A549 (cell line): ENCODE results near the gene TWIST1. TPM values are rescaled to one million over a fixed set of nuclear protein-coding genes. Genes with fewer than 3 reads are reported as not detected.

Experiments
- ATAC-seq, 2 experiments: fragments of 200-7000 bp in 1 of 2; fragments of >200 bp in 1 of 2; cut with Nextera tagmentation in 1 of 2; cut with Tn5 transposase in 1 of 2; 3 replicates each; pipeline versions ENCODE4 v1.8.0 to v1.9.1; 2018 to 2020; ENCODE audit warnings: mild to moderate bottlenecking in 1 of 2, moderate library complexity in 1 of 2
- CTCF ChIA-PET: fragments of 300-600 bp; sonication (Branson Sonifier 250); formaldehyde crosslinking; extraction: SDS; loops from one replicate; lab custom pipeline; 2021; ENCODE audit warnings: antibody characterized with exemption, inconsistent platforms; lab: Yijun Ruan, JAX
- POLR2A ChIA-PET: fragments of 350-600 bp; formaldehyde crosslinking; extraction: SDS; loops from one replicate; lab custom pipeline; 2021; ENCODE audit warnings: antibody characterized with exemption, inconsistent platforms; lab: Yijun Ruan, JAX
- DNase-seq, 2 experiments: peaks; one replicate each; pipeline versions ENCODE4 v3.0.0 to v3.0.0-alpha.2; 2011 to 2016; ENCODE audit warnings: low read depth in 1 of 2, low spot score in 1 of 2
- FAIRE-seq: peaks from 2 replicates; lab custom pipeline; 2011; peaks lifted over from hg19 to GRCh38; lab: Jason Lieb, UNC
- H3K27ac ChIP-seq, 2 experiments: fragments of >200 bp; sonication (Bioruptor Twin); formaldehyde crosslinking; 3 replicates each; pipeline ENCODE4 v1.5.1; 2016 to 2017
- H3K4me1 ChIP-seq: fragments of >200 bp; sonication (Bioruptor Twin); formaldehyde crosslinking; 3 replicates; pipeline ENCODE4 v1.6.1; 2016
- H3K4me2 ChIP-seq: fragments of >200 bp; sonication (Bioruptor Twin); formaldehyde crosslinking; 3 replicates; pipeline ENCODE4 v1.6.1; 2016
- H3K4me3 ChIP-seq: fragments of >200 bp; sonication (Bioruptor Twin); formaldehyde crosslinking; 3 replicates; pipeline ENCODE4 v1.5.1; 2016
- H3K9me3 ChIP-seq: fragments of >200 bp; sonication (Bioruptor Twin); formaldehyde crosslinking; 3 replicates; pipeline ENCODE4 v1.6.1; 2016
- BCL3 ChIP-seq: fragments of >200 bp; sonication (Bioruptor Twin); formaldehyde crosslinking; IDR thresholded peaks from 3 replicates; pipeline ENCODE4 v1.6.1; 2016
- BHLHE40 ChIP-seq: IDR thresholded peaks from 2 replicates; pipeline ENCODE4 v1.6.1; 2012; ENCODE audit warnings: low read depth, low read length, inconsistent platforms
- CBX8 ChIP-seq: fragments of 200-600 bp; sonication (generic); IDR thresholded peaks from 2 replicates; pipeline ENCODE4 v1.6.1; 2016
- CHD2 ChIP-seq: fragments of 150-350 bp; IDR thresholded peaks from 2 replicates; pipeline ENCODE4 v1.6.1; 2014; ENCODE audit warnings: low read length; ENCODE audit not compliant: partially characterized antibody
- E2F6 ChIP-seq: IDR thresholded peaks from 2 replicates; pipeline ENCODE4 v1.6.1; 2012; ENCODE audit warnings: low read depth, borderline replicate concordance
- EP300 ChIP-seq, 2 experiments: fragments of >200 bp; sonication (Bioruptor Twin); formaldehyde crosslinking; IDR thresholded peaks; 2 replicates in 1 of 2; 3 replicates in 1 of 2; pipeline ENCODE4 v1.6.1; 2016 to 2017
- FOXS1 ChIP-seq: fragments of 250-450 bp; sonication (Bioruptor Pico); IDR thresholded peaks from 2 replicates; pipeline ENCODE4 v1.5.0; 2020; ENCODE audit warnings: mild to moderate bottlenecking, moderate library complexity
- HEYL ChIP-seq: fragments of 250-450 bp; sonication (Bioruptor Pico); IDR thresholded peaks from 2 replicates; pipeline ENCODE4 v1.8.0; 2021; ENCODE audit warnings: mild to moderate bottlenecking, moderate library complexity
- HMGXB4 ChIP-seq: fragments of 250-450 bp; sonication (Bioruptor Pico); IDR thresholded peaks from 2 replicates; pipeline ENCODE4 v1.5.0; 2021; ENCODE audit warnings: mild to moderate bottlenecking, moderate library complexity, borderline replicate concordance
- JUN ChIP-seq, 2 experiments: fragments of >200 bp; sonication (Bioruptor Twin); formaldehyde crosslinking; IDR thresholded peaks; 2 replicates in 1 of 2; 3 replicates in 1 of 2; pipeline ENCODE4 v1.6.1; 2016 to 2017
- JUNB ChIP-seq: fragments of >200 bp; sonication (Bioruptor Twin); formaldehyde crosslinking; IDR thresholded peaks from 2 replicates; pipeline ENCODE4 v1.6.1; 2016
- KDM1A ChIP-seq: fragments of 200-600 bp; sonication (generic); IDR thresholded peaks from 2 replicates; pipeline ENCODE4 v1.6.1; 2016; ENCODE audit warnings: low read depth, mild to moderate bottlenecking
- MAFK ChIP-seq: fragments of 450-650 bp; IDR thresholded peaks from 2 replicates; pipeline ENCODE4 v1.6.1; 2014; ENCODE audit not compliant: partially characterized antibody
- MAX ChIP-seq: IDR thresholded peaks from 2 replicates; pipeline ENCODE4 v1.6.1; 2012
- NR3C1 ChIP-seq: fragments of >200 bp; sonication (Bioruptor Twin); formaldehyde crosslinking; IDR thresholded peaks from 3 replicates; pipeline ENCODE4 v1.6.1; 2017
- PBX3 ChIP-seq: IDR thresholded peaks from 2 replicates; pipeline ENCODE4 v1.6.1; 2012
- PHF8 ChIP-seq: fragments of 200-600 bp; sonication (generic); IDR thresholded peaks from 2 replicates; pipeline ENCODE4 v1.6.1; 2016; ENCODE audit warnings: low read depth, mild to moderate bottlenecking, antibody characterized with exemption, moderate library complexity, borderline replicate concordance
- POLR2AphosphoS2 ChIP-seq: conservative IDR thresholded peaks from 2 replicates; pipeline ENCODE4 v1.6.1; 2012; ENCODE audit warnings: low read length, improper control_type of control experiment, inconsistent platforms
- RARB ChIP-seq: fragments of 250-450 bp; sonication (Bioruptor Pico); IDR thresholded peaks from 2 replicates; pipeline ENCODE4 v1.8.0; 2021; ENCODE audit warnings: mild to moderate bottlenecking, moderate library complexity
- RNF2 ChIP-seq: fragments of 200-600 bp; sonication (generic); IDR thresholded peaks from 2 replicates; pipeline ENCODE4 v1.6.1; 2016; ENCODE audit warnings: low read depth, mild to moderate bottlenecking, antibody characterized with exemption, moderate library complexity, borderline replicate concordance
- SREBF2 ChIP-seq: fragments of 450-650 bp; IDR thresholded peaks from 2 replicates; pipeline ENCODE4 v1.6.1; 2014; ENCODE audit warnings: mild to moderate bottlenecking, moderate library complexity
- TFCP2L1 ChIP-seq: fragments of 250-450 bp; sonication (Bioruptor Pico); IDR thresholded peaks from 2 replicates; pipeline ENCODE4 v1.5.0; 2021; ENCODE audit warnings: mild to moderate bottlenecking
- TP53 ChIP-seq: fragments of 250-450 bp; sonication (Bioruptor Pico); IDR thresholded peaks from 2 replicates; pipeline ENCODE4 v1.5.0; 2021; ENCODE audit warnings: mild to moderate bottlenecking, moderate library complexity
- USF2 ChIP-seq: fragments of 450-650 bp; IDR thresholded peaks from 2 replicates; pipeline ENCODE4 v1.6.1; 2014; ENCODE audit warnings: antibody characterized with exemption
- ZFP36 ChIP-seq: fragments of 450-650 bp; IDR thresholded peaks from 2 replicates; pipeline ENCODE4 v1.6.1; 2014; ENCODE audit warnings: borderline replicate concordance; ENCODE audit not compliant: partially characterized antibody
- WGBS: methylation state at CpG from one replicate; pipeline ENCODE4 v1.1.6; 2017; ENCODE audit errors: missing lambda C conversion rate; 5-methylcytosine and 5-hydroxymethylcytosine counted together
- polyA plus RNA-seq, 4 experiments: library from polyadenylated mRNA; depleted of rRNA in 3 of 4; stranded (reverse); fragments of >200 nt; fragmentation: RNase III in 1 of 4; extraction: RNeasy Plus Mini Kit Qiagen cat#74134 plus additional on column Dnase treatment in 1 of 4; gene quantifications; 2 replicates in 3 of 4; 3 replicates in 1 of 4; pipeline ENCODE4 v1.2.3, GENCODE V29; 2011 to 2017

Gene TWIST1
- polyA plus RNA-seq, 2 of the 4 experiments (the other 2 are of a cell fraction), result 0.61 to 1.3 TPM

- H3K4me3 ChIP-seq, result no peak overlapping the region
- no peaks in the 10 kb centered on the region for H3K4me1 ChIP-seq
- H3K4me2 ChIP-seq, result no peak overlapping the region
- H3K27ac ChIP-seq, result no peak overlapping the region
- no peak for ATAC-seq
- no peaks in the 10 kb centered on the region for H3K9me3 ChIP-seq
- ChIA-PET CTCF (no interaction called here), POLR2A (no interaction called here)
- DNase-seq, result no peak
- WGBS, result 26% methylated on average over 1 of the region's 1 CpG
- no peak for FAIRE-seq
- TF ChIP-seq TP53 (CRISPR knock-in tag) (no peak), ZFP36 (no peak), RARB (CRISPR knock-in tag) (no peak), POLR2AphosphoS2 (no peak), CHD2 (no peak), BHLHE40 (no peak), SREBF2 (no peak), PBX3 (no peak), NR3C1 (no peak), RNF2 (no peak), MAX (no peak), PHF8 (no peak), MAFK (no peak), BCL3 (no peak), HMGXB4 (CRISPR knock-in tag) (no peak)
Observed at GRCh38 chr7:19101472-19101871, 16.0 kb downstream of the TWIST1 start.

- POLR2A ChIA-PET, result no interaction called here
- CTCF ChIA-PET, result no interaction called here
- DNase-seq (no peak), ATAC-seq (no peak), FAIRE-seq (no peak)
- H3K27ac ChIP-seq, result no peak overlapping the region
- no peaks in the 10 kb centered on the region for H3K9me3 ChIP-seq
- WGBS, result 14% methylated on average over 2 of the region's 2 CpGs
- no peak for TF ChIP-seq KDM1A
- TF ChIP-seq PHF8, result no peak
- no peak for TF ChIP-seq JUNB
- no peak for TF ChIP-seq RNF2
- TF ChIP-seq ZFP36, result no peak
- no peak for TF ChIP-seq JUN (IDR thresholded peaks at IDR 0.05)
- TF ChIP-seq TFCP2L1 (CRISPR knock-in tag), result no peak
- TF ChIP-seq USF2, result no peak
- no peak for TF ChIP-seq HEYL (CRISPR knock-in tag)
- no peak for TF ChIP-seq EP300 (IDR thresholded peaks at IDR 0.05)
- no peak for TF ChIP-seq CBX8
- TF ChIP-seq FOXS1 (CRISPR knock-in tag), result no peak
- TF ChIP-seq E2F6, result no peak
- H3K4me2 ChIP-seq, result no peak overlapping the region
- H3K4me1 ChIP-seq, result no peaks in the 10 kb centered on the region
- no peak overlapping the region for H3K4me3 ChIP-seq
Observed at GRCh38 chr7:19099924-19100323, 17.5 kb downstream of the TWIST1 start.
